Natural killer cell treated with Interleukin-12 subunit alpha and Interleukin-12 subunit beta and Interleukin-15 and Interleukin-18, amount 100 ng/mL, for 72 hours (primary cell): ENCODE measurements around the gene CASP6. TPM values are rescaled to one million over a fixed set of nuclear protein-coding genes. Genes with fewer than 3 reads are reported as not detected.
A peak's percentile ranks its signal among the peaks of the same experiment; 100 is the strongest.

ENCODE experiments used
- ATAC-seq, 2 donors: fragments of 150-1000 bp; cut with Tn5 transposase in 1 of 2; sonication (Bioruptor Pico), chemical (Tn5 transposase) in 1 of 2; 2 replicates each; pipeline ENCODE4 v1.10.0; 2021
- DNase-seq: peaks from one replicate; pipeline ENCODE4 v3.0.0; 2022; ENCODE audit warnings: low spot score
- H3K27ac Mint-ChIP-seq, 2 donors: 1 replicate in 1 of 2; 2 replicates in 1 of 2; pipeline ENCODE4 v1.8.0; 2022; ENCODE audit warnings: mixed read lengths in 2 of 2, mild to moderate bottlenecking in 1 of 2, moderate library complexity in 1 of 2
- H3K27me3 Mint-ChIP-seq, 2 donors: 1 replicate in 1 of 2; 2 replicates in 1 of 2; pipeline ENCODE4 v1.8.0; 2022; ENCODE audit warnings: mixed read lengths in 2 of 2
- H3K36me3 Mint-ChIP-seq: one replicate; pipeline ENCODE4 v1.8.0; 2022; ENCODE audit warnings: mixed read lengths
- H3K4me1 Mint-ChIP-seq, 2 donors: 1 replicate in 1 of 2; 2 replicates in 1 of 2; pipeline ENCODE4 v1.8.0; 2022; ENCODE audit warnings: low read depth in 2 of 2, mixed read lengths in 2 of 2, mild to moderate bottlenecking in 1 of 2
- H3K4me3 Mint-ChIP-seq: one replicate; pipeline ENCODE4 v1.8.0; 2022; ENCODE audit warnings: mixed read lengths
- H3K9me3 Mint-ChIP-seq: 2 replicates; pipeline ENCODE4 v1.8.0; 2022; ENCODE audit warnings: mixed read lengths
- total RNA-seq, 2 donors: library from RNA; stranded (reverse); gene quantifications; one replicate each; pipeline ENCODE4 v1.2.3, GENCODE V29; 2022

Gene CASP6
- total RNA-seq, 2 donors from 2014 or later, result 5.3 to 7.4 TPM

GRCh38 chr4:109673303-109673702 is 29.9 kb downstream of the CASP6 start:
- DNase-seq (no peak), ATAC-seq (no peak)
- Mint-ChIP-seq H3K27ac (no peak overlapping the region), H3K27me3 (no peaks in the 10 kb centered on the region), H3K9me3 (peaks cover 5% of the 10 kb centered on the region), H3K36me3 (peaks cover 8% of the 10 kb centered on the region), H3K4me3 (no peak overlapping the region), H3K4me1 (peaks cover 0 to 3% of the 10 kb centered on the region in 2 donors)

- no peak for ATAC-seq
- Mint-ChIP-seq H3K36me3 (peaks cover 8% of the 10 kb centered on the region), H3K27me3 (no peaks in the 10 kb centered on the region), H3K4me1 (peaks cover 0 to 3% of the 10 kb centered on the region in 2 donors), H3K4me3 (no peak overlapping the region), H3K27ac (no peak overlapping the region), H3K9me3 (peaks cover 5% of the 10 kb centered on the region)
- DNase-seq, result no peak
Measured at GRCh38 chr4:109672169-109672930, 30.9 kb downstream of the CASP6 start.

- Mint-ChIP-seq H3K9me3 (peaks cover 5% of the 10 kb centered on the region), H3K27ac (no peak overlapping the region), H3K36me3 (peaks cover 8% of the 10 kb centered on the region), H3K4me1 (no peaks in the 10 kb centered on the region), H3K4me3 (no peak overlapping the region), H3K27me3 (no peaks in the 10 kb centered on the region)
- no peak for ATAC-seq
- DNase-seq, result no peak
Measured at GRCh38 chr4:109671350-109671749, 31.9 kb downstream of the CASP6 start.

GRCh38 chr4:109665783-109666485 is 37.3 kb downstream of the CASP6 start:
- DNase-seq, result no peak
- H3K4me1 Mint-ChIP-seq, result no peaks in the 10 kb centered on the region
- H3K4me3 Mint-ChIP-seq, result no peak overlapping the region
- no peaks in the 10 kb centered on the region for H3K36me3 Mint-ChIP-seq
- H3K9me3 Mint-ChIP-seq, result no peaks in the 10 kb centered on the region
- H3K27me3 Mint-ChIP-seq, result no peaks in the 10 kb centered on the region
- ATAC-seq, result no peak
- no peak overlapping the region for H3K27ac Mint-ChIP-seq

- H3K4me1 Mint-ChIP-seq, result no peaks in the 10 kb centered on the region
- H3K27me3 Mint-ChIP-seq, result no peaks in the 10 kb centered on the region
- no peaks in the 10 kb centered on the region for H3K9me3 Mint-ChIP-seq
- H3K27ac Mint-ChIP-seq, result no peak overlapping the region
- no peaks in the 10 kb centered on the region for H3K36me3 Mint-ChIP-seq
- no peak for ATAC-seq
- no peak overlapping the region for H3K4me3 Mint-ChIP-seq
- no peak for DNase-seq
Measured at GRCh38 chr4:109662771-109663170, 40.5 kb downstream of the CASP6 start.

GRCh38 chr4:109662116-109662515 is 41.1 kb downstream of the CASP6 start:
- H3K4me3 Mint-ChIP-seq, result no peak overlapping the region
- no peak for DNase-seq
- no peaks in the 10 kb centered on the region for H3K9me3 Mint-ChIP-seq
- H3K4me1 Mint-ChIP-seq, result no peaks in the 10 kb centered on the region
- ATAC-seq, result no peak
- no peaks in the 10 kb centered on the region for H3K36me3 Mint-ChIP-seq
- H3K27me3 Mint-ChIP-seq, result no peaks in the 10 kb centered on the region
- H3K27ac Mint-ChIP-seq, result no peak overlapping the region

GRCh38 chr4:109658871-109659410 is 44.3 kb downstream of the CASP6 start:
- no peak overlapping the region for H3K27ac Mint-ChIP-seq
- H3K36me3 Mint-ChIP-seq, result no peaks in the 10 kb centered on the region
- no peak for DNase-seq
- no peaks in the 10 kb centered on the region for H3K9me3 Mint-ChIP-seq
- no peak overlapping the region for H3K4me3 Mint-ChIP-seq
- H3K4me1 Mint-ChIP-seq, result peaks cover 0 to 3% of the 10 kb centered on the region in 2 donors
- ATAC-seq, result no peak
- H3K27me3 Mint-ChIP-seq, result no peaks in the 10 kb centered on the region

- ATAC-seq, result no peak
- Mint-ChIP-seq H3K9me3 (no peaks in the 10 kb centered on the region), H3K27me3 (no peaks in the 10 kb centered on the region), H3K4me3 (no peak overlapping the region), H3K27ac (no peak overlapping the region), H3K4me1 (peaks cover 0 to 3% of the 10 kb centered on the region in 2 donors), H3K36me3 (no peaks in the 10 kb centered on the region)
- DNase-seq, result no peak
Measured at GRCh38 chr4:109657854-109658418, 45.3 kb downstream of the CASP6 start.

- Mint-ChIP-seq H3K36me3 (peaks cover 7% of the 10 kb centered on the region), H3K4me1 (peaks cover 0 to 3% of the 10 kb centered on the region in 2 donors), H3K9me3 (peaks cover 7% of the 10 kb centered on the region), H3K4me3 (no peak overlapping the region), H3K27me3 (no peaks in the 10 kb centered on the region), H3K27ac (no peak overlapping the region)
- DNase-seq (no peak), ATAC-seq (no peak)
Measured at GRCh38 chr4:109655396-109655795, 47.8 kb downstream of the CASP6 start.

- Mint-ChIP-seq H3K4me1 (peaks cover 12 to 16% of the 10 kb centered on the region in 2 donors), H3K9me3 (peaks cover 12% of the 10 kb centered on the region), H3K27me3 (no peaks in the 10 kb centered on the region), H3K4me3 (no peak overlapping the region), H3K36me3 (peaks cover 14% of the 10 kb centered on the region), H3K27ac (peak overlapping the region in 1 of 2 donors; percentile 67)
- DNase-seq (no peak), ATAC-seq (peak in 1 of 2 donors; percentile 79)
Measured at GRCh38 chr4:109649872-109650271, 53.4 kb downstream of the CASP6 start.

GRCh38 chr4:109648997-109649575 is 54.2 kb downstream of the CASP6 start:
- Mint-ChIP-seq H3K27ac (peak overlapping the region; percentile 67 to 77), H3K4me3 (peak overlapping the region; percentile 66), H3K36me3 (peaks cover 14% of the 10 kb centered on the region), H3K4me1 (peaks cover 12 to 16% of the 10 kb centered on the region in 2 donors), H3K27me3 (no peaks in the 10 kb centered on the region), H3K9me3 (peaks cover 12% of the 10 kb centered on the region)
- no peak for DNase-seq
- ATAC-seq, result no peak

GRCh38 chr4:109648266-109648996 is 54.8 kb downstream of the CASP6 start:
- Mint-ChIP-seq H3K27me3 (no peaks in the 10 kb centered on the region), H3K9me3 (peaks cover 12% of the 10 kb centered on the region), H3K4me3 (peak overlapping the region; percentile 66), H3K4me1 (peaks cover 12 to 16% of the 10 kb centered on the region in 2 donors), H3K27ac (peak overlapping the region in 1 of 2 donors; percentile 67), H3K36me3 (peaks cover 14% of the 10 kb centered on the region)
- ATAC-seq, result no peak
- no peak for DNase-seq
